Fibroblast of gingiva (primary cell): ENCODE measurements around the gene LRMDA.

Source experiments
- DNase-seq: peaks from one replicate; pipeline ENCODE4 v3.0.0-alpha.2; 2011; ENCODE audit warnings: low read depth

LRMDA gene

DNA sequence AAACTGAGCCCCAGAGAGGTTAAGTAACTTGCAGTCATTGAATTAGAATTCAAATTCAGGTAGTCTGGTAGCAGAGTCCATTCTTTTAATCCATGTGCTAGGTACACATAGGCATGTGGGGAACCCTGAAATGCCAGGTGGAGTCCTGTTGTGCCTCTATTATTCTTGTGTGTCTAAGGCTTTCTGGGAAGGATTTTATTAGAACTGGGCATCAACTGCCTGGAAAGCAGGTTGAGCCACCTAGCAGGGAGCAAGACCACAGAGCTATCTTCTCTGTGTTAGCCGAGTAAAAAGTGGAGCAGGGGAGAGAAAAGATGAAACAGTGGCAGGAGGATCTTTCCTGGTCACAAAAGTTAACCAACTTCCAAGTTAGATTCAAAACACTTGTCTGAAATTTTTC, 494.6 kb downstream of the LRMDA start:
- DNase-seq = no peak

- DNase-seq = peak; percentile 51
These were observed 495.3 kb downstream of the LRMDA start for GRCh38 chr10:75926763-75927162.

DNA sequence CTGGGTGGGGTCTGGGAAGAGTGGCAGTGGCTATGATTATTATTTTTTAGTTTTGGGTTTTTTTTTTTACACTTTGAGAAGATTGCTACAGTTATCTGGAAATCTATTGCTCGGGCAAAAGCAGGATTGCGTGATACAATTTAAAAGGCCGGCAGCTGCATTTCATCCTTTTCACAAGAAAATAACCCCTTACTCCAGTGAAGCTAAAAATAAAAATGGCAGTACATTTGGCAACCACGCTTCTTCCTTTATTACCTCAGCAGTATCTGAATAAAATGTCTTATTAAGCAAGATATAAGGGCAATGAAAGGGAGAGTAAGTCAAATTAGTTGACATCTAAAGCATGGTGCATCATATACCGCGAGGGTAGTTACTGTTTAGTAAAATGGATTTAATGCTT, 496.8 kb downstream of the LRMDA start:
- no peak for DNase-seq

- no peak for DNase-seq
These were observed 498.3 kb downstream of the LRMDA start for GRCh38 chr10:75929630-75930161.

- DNase-seq = no peak
These were observed 501.5 kb downstream of the LRMDA start for GRCh38 chr10:75932921-75933320.

GRCh38 chr10:75935240-75935639, 503.8 kb downstream of the LRMDA start:
- no peak for DNase-seq

DNA sequence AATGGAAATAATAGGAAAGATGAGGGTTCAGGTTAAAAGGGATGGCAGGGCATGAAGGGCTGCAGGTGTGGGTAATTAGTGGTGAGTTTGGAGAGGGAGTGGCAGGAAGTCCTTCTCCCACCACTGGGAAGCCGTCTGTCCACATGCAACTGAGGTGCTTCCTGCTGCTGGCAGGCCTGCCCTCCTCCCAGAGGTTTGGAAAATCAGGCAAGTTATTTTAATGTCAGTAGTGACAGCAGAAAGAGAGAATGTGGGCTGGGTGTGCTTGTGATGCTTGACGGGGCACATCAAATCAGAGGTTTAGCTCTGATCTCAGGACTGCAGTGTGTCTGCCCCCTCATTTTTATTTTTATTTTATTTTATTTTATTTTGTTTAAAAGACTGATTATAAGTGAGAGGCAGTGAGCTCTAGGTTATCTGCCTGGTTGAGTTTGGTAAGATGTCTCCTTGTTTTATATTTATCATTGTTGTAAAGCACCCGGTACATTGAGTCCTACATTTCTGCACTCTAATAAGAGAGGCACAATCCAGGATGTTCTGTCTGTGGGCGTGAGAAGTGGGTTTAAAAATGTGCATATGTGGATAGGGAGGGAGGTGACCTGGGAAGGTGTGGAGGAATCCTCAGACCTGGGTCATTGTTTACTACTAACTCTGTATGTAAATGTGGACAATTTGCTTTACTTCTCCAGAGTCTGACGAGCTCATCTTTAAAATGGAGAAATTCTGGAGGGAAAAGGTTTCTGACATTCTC, 504.4 kb downstream of the LRMDA start:
- DNase-seq = no peak

DNA sequence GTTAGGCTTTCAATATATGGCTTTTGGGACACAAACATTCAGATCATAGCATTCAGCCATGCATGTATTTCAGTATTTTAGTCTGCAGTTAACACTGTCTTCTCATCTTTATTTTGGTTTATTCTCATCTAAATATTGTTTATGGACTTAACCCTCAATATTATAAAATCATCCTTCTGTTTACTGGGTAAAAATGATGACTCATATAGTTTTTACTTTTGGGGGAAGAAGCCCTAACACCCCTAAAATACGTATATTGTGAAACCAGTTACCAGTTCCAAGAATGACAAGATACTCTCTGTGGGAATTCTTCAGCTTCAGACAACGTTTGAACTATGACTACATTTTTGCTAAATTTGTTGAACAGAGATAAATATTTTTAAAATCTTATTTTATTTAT, 505.4 kb downstream of the LRMDA start:
- no peak for DNase-seq

GRCh38 chr10:75937823-75938222, 506.4 kb downstream of the LRMDA start:
- no peak for DNase-seq

DNA sequence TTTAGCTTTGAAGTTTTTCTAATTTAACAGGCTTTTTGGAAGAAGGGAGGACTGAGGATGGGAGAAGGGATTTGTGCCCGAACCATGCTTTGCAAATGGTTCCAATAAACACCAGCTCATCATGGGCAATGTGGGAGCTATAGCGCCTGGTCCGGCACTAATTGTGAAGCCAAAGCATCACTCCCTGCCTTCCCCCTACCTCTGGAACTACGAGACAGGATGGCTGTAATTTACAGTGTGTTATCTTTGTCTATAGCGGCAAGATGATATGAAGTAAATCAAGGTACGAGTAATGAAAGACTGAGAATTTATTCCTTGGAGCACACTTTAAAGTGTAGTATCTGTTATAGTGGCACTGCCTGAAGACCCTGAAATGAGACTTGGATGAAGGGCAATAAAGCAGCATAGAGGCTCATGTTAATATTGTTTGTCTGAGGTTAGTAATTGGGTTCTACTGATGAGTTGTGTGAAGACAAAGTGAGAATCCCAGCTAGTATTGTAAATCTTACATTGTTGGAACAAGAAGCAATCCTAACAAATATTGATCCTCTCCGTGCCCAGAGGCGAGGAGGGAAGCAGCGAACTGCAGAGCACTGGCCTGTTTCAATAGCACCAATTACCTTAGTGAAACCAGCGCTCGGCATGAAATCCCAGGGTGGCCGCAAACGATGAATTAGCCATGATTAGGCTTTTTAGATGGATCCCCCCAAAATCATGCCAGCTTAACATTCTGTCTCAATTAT, 507.1 kb downstream of the LRMDA start:
- DNase-seq = no peak

GRCh38 chr10:75939541-75939940, 508.1 kb downstream of the LRMDA start:
- DNase-seq = no peak

DNA sequence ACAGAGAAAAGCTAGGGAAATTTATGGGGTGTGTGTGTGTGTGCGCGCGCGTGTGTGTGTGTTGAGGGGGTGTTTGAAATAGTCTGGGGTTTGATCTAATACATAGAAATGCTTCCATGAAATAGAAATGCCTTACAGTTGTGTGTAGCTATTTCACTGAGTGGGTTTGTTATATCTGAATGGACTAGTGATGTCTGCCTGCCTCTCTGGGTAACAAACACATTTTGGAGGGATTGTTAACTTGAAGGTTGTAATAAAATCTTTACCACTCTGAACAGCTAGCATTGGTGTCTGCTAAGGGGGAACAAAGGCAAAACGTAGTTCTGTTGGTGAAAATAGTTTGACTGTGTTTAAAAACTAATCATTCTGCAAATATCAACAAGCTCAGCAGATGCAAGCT, 509.3 kb downstream of the LRMDA start:
- no peak for DNase-seq

- no peak for DNase-seq
These were observed 509.9 kb downstream of the LRMDA start for GRCh38 chr10:75941223-75941801.

DNA sequence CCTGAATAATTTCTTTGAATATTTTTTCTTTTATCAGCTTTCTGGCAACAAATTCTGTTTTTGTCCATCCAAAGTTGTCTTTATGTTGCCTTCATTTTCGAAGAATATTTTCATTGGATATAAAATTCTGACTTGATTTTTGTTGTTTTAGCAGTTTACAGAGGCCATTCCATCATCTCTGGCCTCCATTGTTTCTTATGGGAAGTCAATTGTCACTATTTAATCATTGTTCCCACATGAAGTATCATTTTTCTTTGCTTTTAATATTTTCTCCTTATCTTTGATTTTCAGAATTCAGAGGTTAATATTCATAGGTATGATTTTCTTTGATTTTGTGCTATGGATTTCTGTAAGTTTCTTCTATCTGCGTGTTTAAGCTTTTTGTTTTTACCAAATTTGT, 512.6 kb downstream of the LRMDA start:
- no peak for DNase-seq

DNA sequence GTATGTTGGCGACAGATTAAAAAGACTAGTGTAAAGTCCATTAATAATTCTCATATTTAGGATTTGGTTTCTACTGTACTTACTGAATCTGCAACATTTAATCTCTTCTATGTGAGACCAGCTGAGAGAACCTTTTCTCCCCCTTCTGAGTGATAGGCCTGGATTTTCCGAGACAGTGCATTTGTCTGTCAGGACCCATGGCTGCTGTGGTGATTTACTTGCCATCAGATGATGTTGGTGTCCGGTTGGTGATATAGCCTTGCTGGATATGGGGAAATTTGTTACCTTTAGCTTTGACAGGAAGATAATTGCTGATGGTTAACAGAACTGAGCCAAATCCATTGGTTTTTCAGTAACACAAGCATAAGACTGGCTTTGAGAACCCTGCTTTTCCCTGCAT, 517.2 kb downstream of the LRMDA start:
- no peak for DNase-seq

DNA sequence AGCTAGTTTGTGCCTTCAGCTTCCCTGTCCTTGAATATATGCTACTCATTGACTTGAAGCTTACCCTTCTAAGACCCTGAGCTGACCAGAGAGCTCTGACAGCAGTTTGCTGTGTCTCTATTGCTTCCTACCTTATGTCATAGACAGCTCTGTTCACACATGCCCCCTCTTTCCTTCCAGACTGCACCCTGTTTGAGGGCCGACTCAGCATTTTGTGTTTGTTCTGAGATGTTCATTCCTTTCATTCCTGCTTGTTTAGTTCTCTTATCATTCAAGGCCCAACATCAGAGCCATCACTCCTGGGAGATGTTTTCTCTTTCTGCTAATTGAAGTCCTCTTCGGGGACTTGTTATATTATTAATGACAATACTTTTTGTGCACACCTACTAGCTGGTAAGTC, 518.9 kb downstream of the LRMDA start:
- no peak for DNase-seq

GRCh38 chr10:75950997-75951589, 519.7 kb downstream of the LRMDA start:
- no peak for DNase-seq

DNA sequence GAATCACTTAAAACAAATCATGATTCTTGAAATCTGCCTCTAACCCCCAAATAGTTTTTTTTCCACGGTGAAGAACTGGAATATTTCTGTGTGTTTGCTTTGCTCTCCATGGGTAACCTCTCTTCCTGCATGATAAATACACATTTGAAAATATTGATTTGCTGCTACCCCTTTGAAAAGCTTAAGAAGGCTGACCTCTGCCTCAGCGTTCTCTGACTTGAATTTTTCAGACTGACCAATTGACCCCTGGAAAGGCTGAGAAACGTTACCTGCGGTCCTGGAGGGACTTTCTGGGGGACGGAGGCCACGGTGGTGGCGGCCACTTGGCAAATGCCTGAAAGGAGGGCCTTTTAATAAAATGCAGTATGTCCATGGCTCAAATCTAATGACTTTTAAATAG, 520.2 kb downstream of the LRMDA start:
- no peak for DNase-seq

DNA sequence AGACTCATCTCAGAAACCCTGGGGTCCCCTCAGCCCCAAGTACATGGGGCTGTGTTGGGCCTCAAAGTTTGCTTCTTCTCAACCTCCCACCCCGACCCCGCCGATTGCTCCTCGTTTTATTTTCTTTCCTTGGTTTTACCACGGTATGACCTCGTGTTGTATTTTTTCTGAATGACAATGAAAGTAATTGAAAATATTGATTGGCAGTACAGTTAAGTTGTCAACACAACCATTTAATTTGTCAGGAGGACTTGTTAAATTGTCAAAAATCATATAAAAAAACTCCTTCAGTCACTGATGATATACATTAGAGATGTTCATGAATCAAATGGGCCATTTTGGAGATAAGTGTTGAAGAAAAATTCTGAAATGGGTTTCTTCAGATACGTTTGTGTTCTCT, 520.7 kb downstream of the LRMDA start:
- no peak for DNase-seq

DNA sequence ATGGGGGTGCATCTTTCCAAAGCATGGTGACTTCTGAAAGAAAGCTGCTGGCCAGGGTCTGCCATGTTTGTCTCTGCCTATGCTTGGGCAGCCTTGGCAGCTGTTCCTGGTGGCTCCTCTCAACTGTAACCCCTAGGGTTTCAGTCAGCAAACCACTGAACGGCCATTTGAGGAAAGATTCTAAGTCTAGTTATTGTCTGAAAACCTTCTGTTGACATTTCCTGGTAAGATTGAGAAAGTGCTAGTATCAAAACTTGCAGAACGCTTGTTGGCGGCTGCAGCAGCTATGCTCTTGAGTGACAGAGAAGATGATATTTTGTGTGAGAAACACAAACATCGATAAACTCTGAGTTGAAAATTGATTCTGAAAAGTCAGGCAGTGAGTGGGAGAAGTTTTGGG, 523.1 kb downstream of the LRMDA start:
- no peak for DNase-seq

DNA sequence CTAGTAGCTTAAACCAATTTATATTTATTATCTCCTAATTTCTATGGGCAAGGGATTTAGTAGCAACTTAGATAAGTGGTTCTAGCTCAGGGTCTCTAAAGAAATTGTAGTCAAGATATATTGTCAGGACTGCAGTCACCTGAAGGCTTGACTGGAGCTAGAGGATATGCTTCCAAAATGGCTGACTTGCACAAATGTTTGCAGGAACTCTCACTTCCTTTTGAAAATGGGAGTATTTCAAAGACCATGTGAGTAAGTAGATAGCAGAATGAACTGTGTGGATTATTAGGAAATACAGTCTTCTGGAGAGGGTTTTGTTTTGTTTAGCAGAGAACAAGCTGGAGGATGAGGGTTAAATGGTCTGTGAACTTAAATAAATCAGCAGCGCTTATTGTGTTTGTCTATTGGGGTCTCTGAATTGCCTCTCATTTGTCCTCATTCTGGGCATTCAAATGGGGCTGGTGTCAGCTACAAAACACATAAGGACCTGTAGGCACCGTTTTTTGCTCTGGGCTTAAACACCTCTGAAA, 524.6 kb downstream of the LRMDA start:
- no peak for DNase-seq

- DNase-seq = no peak
These were observed 525.2 kb downstream of the LRMDA start for GRCh38 chr10:75956624-75957023.
